ENCODE measurements around the gene AVPR2. TPM values are rescaled to one million over a fixed set of nuclear protein-coding genes. Genes with fewer than 3 reads are reported as not detected.

The AVPR2 gene
- total RNA-seq, 1 donor from 2014 or later: 4.8 TPM

- intact Hi-C loops (cut with DNase I): no loop called here
- H3K4me1 ChIP-seq: no peaks in the 10 kb centered on the region
- peak in 1 of 2 donors; percentile 47 for DNase-seq (ENCODE audit: low spot score in 2 of 2)
- TF ChIP-seq, protein P1, sequence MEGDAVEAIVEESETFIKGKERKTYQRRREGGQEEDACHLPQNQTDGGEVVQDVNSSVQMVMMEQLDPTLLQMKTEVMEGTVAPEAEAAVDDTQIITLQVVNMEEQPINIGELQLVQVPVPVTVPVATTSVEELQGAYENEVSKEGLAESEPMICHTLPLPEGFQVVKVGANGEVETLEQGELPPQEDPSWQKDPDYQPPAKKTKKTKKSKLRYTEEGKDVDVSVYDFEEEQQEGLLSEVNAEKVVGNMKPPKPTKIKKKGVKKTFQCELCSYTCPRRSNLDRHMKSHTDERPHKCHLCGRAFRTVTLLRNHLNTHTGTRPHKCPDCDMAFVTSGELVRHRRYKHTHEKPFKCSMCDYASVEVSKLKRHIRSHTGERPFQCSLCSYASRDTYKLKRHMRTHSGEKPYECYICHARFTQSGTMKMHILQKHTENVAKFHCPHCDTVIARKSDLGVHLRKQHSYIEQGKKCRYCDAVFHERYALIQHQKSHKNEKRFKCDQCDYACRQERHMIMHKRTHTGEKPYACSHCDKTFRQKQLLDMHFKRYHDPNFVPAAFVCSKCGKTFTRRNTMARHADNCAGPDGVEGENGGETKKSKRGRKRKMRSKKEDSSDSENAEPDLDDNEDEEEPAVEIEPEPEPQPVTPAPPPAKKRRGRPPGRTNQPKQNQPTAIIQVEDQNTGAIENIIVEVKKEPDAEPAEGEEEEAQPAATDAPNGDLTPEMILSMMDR (IDR thresholded peaks at IDR 0.05): no peak
- no peaks in the 10 kb centered on the region for H3K36me3 ChIP-seq
- no peaks in the 10 kb centered on the region for H3K9me3 ChIP-seq
- H3K4me3 ChIP-seq: no peak overlapping the region
- H3K27me3 ChIP-seq: peaks cover 4% of the 10 kb centered on the region
- no peak overlapping the region for H3K27ac ChIP-seq
Measured at GRCh38 chrX:153862369-153863250, 41.9 kb upstream of the AVPR2 start.

DNA sequence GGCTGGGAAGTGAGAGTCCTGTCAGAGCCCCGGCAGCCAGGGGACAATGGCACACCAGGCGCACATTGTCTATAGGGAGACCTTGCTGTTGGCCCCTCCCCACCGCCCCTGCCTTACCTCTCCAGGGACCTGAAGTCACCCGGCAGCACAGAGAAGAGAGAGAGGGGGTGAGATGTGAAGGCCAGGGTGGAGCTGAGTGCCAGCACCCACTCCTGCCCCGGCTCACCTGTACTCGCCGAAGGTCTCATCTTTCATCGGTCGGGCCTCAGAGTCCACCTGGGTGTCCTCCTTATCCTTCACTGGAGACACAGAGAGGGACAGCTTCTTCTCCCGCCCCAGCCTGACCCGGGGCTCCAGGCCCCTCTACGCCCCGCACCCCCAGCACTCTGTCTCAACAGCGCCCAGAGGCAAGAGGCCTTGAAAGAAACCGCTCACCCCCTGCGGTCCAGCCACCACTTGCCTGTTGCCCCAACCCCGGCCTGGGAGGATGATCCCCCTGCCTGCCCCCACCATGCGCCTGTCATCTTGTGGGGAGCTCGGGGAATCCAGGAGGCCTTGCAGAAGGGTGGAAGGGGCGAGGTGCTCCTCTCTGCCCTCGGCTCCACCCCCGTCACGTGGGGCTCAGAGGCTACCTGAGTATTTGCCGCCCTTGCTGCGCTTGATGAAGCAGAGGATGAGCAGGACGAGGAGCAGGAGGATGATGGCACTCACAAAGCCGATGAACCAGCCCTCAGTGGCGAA, 41.1 kb upstream of the AVPR2 start:
- Histone ChIP-seq H3K4me3 (no peak overlapping the region), H3K4me1 (no peaks in the 10 kb centered on the region), H3K27ac (no peak overlapping the region), H3K9me3 (no peaks in the 10 kb centered on the region), H3K36me3 (no peaks in the 10 kb centered on the region), H3K27me3 (peaks cover 4% of the 10 kb centered on the region)
- TF ChIP-seq, protein P1 (IDR thresholded peaks at IDR 0.05): no peak
- DNase-seq (ENCODE audit: low spot score in 2 of 2): peak in 1 of 2 donors; percentile 60
- intact Hi-C loops (cut with DNase I): no loop called here

- H3K4me1 ChIP-seq: no peaks in the 10 kb centered on the region
- intact Hi-C loops (cut with DNase I): no loop called here
- no peaks in the 10 kb centered on the region for H3K9me3 ChIP-seq
- no peaks in the 10 kb centered on the region for H3K36me3 ChIP-seq
- H3K27ac ChIP-seq: no peak overlapping the region
- H3K27me3 ChIP-seq: peaks cover 4% of the 10 kb centered on the region
- H3K4me3 ChIP-seq: no peak overlapping the region
- TF ChIP-seq, protein P1 (IDR thresholded peaks at IDR 0.05): no peak
- DNase-seq (ENCODE audit: low spot score in 2 of 2): peak in 1 of 2 donors; percentile 57
Measured at GRCh38 chrX:153864101-153864500, 40.4 kb upstream of the AVPR2 start.

DNA sequence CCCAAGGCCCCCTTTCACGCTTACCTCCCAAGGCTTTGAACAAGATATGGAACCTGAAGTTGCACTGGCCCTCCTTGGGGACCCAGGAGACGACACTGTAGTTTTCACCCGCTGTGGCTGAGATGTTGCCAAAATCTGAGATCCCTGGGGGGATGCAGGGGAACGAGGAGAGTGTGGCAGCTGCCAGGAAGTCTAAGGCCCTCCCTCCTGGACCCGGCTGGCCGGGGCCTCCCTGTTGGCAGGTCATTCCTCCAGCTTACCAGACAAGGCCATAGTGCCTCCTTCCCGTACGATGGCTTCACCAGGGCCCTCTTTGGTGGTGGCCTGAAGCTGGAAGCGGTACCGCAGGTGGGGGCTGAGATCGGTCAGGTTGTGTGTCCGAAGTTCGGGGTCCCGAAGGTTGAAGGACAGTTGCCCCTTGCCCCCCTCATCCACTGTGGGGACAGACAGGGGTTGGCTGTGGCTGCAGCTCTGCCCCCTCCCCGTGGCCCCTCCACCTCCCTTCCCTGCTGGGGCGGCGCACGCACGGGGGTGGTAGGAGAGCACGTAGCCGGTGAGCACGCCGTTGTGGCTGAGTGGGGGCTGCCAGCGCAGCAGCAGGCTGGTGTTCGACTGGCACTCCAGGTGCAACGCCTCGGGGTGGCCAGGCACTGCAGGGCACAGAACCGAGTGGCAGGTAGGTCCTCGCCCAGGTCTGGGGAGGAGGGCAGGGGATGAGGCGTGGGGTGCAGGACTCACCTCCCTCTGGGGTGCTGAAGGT, 39.7 kb upstream of the AVPR2 start:
- no peak overlapping the region for H3K4me3 ChIP-seq
- no peaks in the 10 kb centered on the region for H3K9me3 ChIP-seq
- H3K36me3 ChIP-seq: no peaks in the 10 kb centered on the region
- TF ChIP-seq, protein P1 (IDR thresholded peaks at IDR 0.05): no peak
- intact Hi-C loops (cut with DNase I): no loop called here
- no peaks in the 10 kb centered on the region for H3K4me1 ChIP-seq
- H3K27ac ChIP-seq: no peak overlapping the region
- peaks cover 4% of the 10 kb centered on the region for H3K27me3 ChIP-seq
- peak in 1 of 2 donors; percentile 54 for DNase-seq (ENCODE audit: low spot score in 2 of 2)

DNA sequence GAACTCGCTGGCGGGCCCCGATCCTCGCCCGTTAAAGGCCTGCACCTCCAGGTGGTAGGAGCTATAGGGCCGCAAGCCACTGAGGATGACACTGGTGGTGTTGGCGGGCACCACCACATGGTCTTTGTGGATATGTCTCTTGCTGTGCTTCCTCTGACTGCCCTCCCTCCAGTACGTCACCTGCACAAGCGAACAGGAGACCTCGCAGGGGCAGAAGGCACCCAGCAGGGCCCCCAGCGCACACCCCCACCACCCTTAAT, 39.2 kb upstream of the AVPR2 start:
- TF ChIP-seq, protein P1 (IDR thresholded peaks at IDR 0.05): no peak
- Histone ChIP-seq H3K4me1 (no peaks in the 10 kb centered on the region), H3K9me3 (no peaks in the 10 kb centered on the region), H3K27ac (no peak overlapping the region), H3K4me3 (no peak overlapping the region), H3K27me3 (peaks cover 4% of the 10 kb centered on the region), H3K36me3 (no peaks in the 10 kb centered on the region)
- intact Hi-C loops (cut with DNase I): no loop called here
- peak in 1 of 2 donors; percentile 42 for DNase-seq (ENCODE audit: low spot score in 2 of 2)
